K562 (cell line): ENCODE data around the gene HCAR1. TPM values are rescaled to one million over a fixed set of nuclear protein-coding genes. Genes with fewer than 3 reads are reported as not detected.

ENCODE experiments used
- ARID3B ChIP-seq: fragments of 250-450 bp; sonication (Bioruptor Pico); IDR thresholded peaks from 2 replicates; pipeline ENCODE4 v1.4.0; 2020; ENCODE audit warnings: borderline replicate concordance
- BRD4 ChIP-seq: fragments of 200-600 bp; sonication (generic); IDR thresholded peaks from 2 replicates; pipeline ENCODE4 v1.6.1; 2017; ENCODE audit warnings: inconsistent platforms
- CREBBP ChIP-seq: IDR thresholded peaks from one replicate; pipeline ENCODE4 v1.6.1; 2012; ENCODE audit warnings: low read depth, mild to moderate bottlenecking, control low read depth, inconsistent platforms, low read length
- JUNB ChIP-seq: fragments of 450-650 bp; formaldehyde crosslinking; conservative IDR thresholded peaks from 2 replicates; pipeline ENCODE4 v1.4.0; 2020; ENCODE audit warnings: mild to moderate bottlenecking
- MAFG ChIP-seq: fragments of 450-650 bp; conservative IDR thresholded peaks from 2 replicates; pipeline ENCODE4 v1.6.1; 2016; ENCODE audit warnings: missing genetic modification characterization, missing compliant biosample characterization
- NCOA4 ChIP-seq: fragments of 450-650 bp; IDR thresholded peaks from 2 replicates; pipeline ENCODE4 v1.6.1; 2018; ENCODE audit warnings: mild to moderate bottlenecking; ENCODE audit not compliant: partially characterized antibody
- NONO ChIP-seq, 2 experiments: fragments of 200-400 bp in 1 of 2; fragments of 450-650 bp in 1 of 2; formaldehyde crosslinking in 1 of 2; IDR thresholded peaks; 2 replicates each; pipeline ENCODE4 v1.6.1; 2017; ENCODE audit warnings: low read depth in 2 of 2, mild to moderate bottlenecking in 2 of 2, moderate library complexity in 2 of 2, low read length in 1 of 2
- PRDM10 ChIP-seq: fragments of 450-650 bp; IDR thresholded peaks from 2 replicates; pipeline ENCODE4 v1.6.1; 2018; ENCODE audit not compliant: partially characterized antibody
- RHOXF2B ChIP-seq: fragments of 250-450 bp; sonication (Bioruptor Pico); conservative IDR thresholded peaks from 2 replicates; pipeline ENCODE4 v1.5.1; 2021
- RUNX1 ChIP-seq: sonication (generic); IDR thresholded peaks from 2 replicates; pipeline ENCODE4 v1.6.1; 2016; ENCODE audit warnings: antibody characterized with exemption, low read depth
- SMAD4 ChIP-seq: fragments of 250-450 bp; sonication (Bioruptor Pico); conservative IDR thresholded peaks from 2 replicates; pipeline ENCODE4 v1.8.0; 2021; ENCODE audit warnings: inconsistent platforms, mild to moderate bottlenecking, moderate library complexity
- SNRNP70 ChIP-seq: fragments of 200-400 bp; formaldehyde crosslinking; optimal IDR thresholded peaks from 2 replicates; pipeline ENCODE3; 2017; ENCODE audit warnings: low read depth, low read length
- TCF15 ChIP-seq: fragments of 250-450 bp; sonication (Bioruptor Pico); IDR thresholded peaks from 2 replicates; pipeline ENCODE4 v1.8.0; 2022; ENCODE audit warnings: moderate library complexity, mild to moderate bottlenecking, inconsistent platforms
- THRA ChIP-seq: fragments of 450-650 bp; IDR thresholded peaks from 2 replicates; pipeline ENCODE4 v1.6.1; 2017; ENCODE audit warnings: mild to moderate bottlenecking, moderate library complexity
- ZKSCAN3 ChIP-seq: fragments of 250-450 bp; sonication (Bioruptor Pico); IDR thresholded peaks from 2 replicates; pipeline ENCODE4 v1.4.0; 2020
- ZNF518B ChIP-seq: fragments of 250-450 bp; sonication (Bioruptor Pico); IDR thresholded peaks from 2 replicates; pipeline ENCODE4 v1.5.0; 2021; ENCODE audit warnings: mild to moderate bottlenecking, moderate library complexity
- polyA plus RNA-seq, 8 experiments: library from polyadenylated mRNA; depleted of rRNA in 4 of 8; stranded (reverse) in 5 of 8; unstranded in 3 of 8; fragments of >200 nt; fragmentation: Nextera tagmentation in 2 of 8; fragmentation: Illumina TruSeq in 1 of 8; extraction: Ambion mirVana in 2 of 8; extraction: Trizol in 1 of 8; gene quantifications; 2 replicates each; pipeline versions ENCODE4 v1.2.1 to v1.2.3, GENCODE V29; 2011 to 2014; ENCODE audit warnings: inconsistent platforms in 1 of 8, missing spikeins in 1 of 8
- total RNA-seq, 7 experiments: library from RNA; depleted of rRNA in 6 of 7; stranded (reverse); fragments of >200 nt in 6 of 7; fragmentation: Illumina TruSeq in 2 of 7; extraction: Trizol in 2 of 7; gene quantifications; 2 replicates each; pipeline versions ENCODE4 v1.2.1 to v1.2.3, GENCODE V29; 2011 to 2021; ENCODE audit warnings: low replicate concordance in 1 of 7

HCAR1 gene
- total and polyA plus RNA-seq, 9 of the 15 experiments (the other 6 are each of a cell fraction or from before 2014, with no cell fraction given), result not detected

- TF ChIP-seq TCF15 (CRISPR knock-in tag) (no peak), THRA (no peak), SMAD4 (peak; percentile 86), ARID3B (no peak), MAFG (tag) (peak; percentile 63), BRD4 (no peak), RHOXF2B (no peak), RUNX1 (no peak), JUNB (CRISPR knock-in tag) (no peak), PRDM10 (peak; percentile 49), ZKSCAN3 (CRISPR knock-in tag) (no peak), ZNF518B (CRISPR knock-in tag) (no peak), NCOA4 (no peak), SNRNP70 (no peak), CREBBP (no peak), NONO (IDR thresholded peaks at IDR 0.05; ENCODE audit: low read depth in 2 of 2, low read length in 1 of 2) (peak in 1 of 2 experiments; percentile 65; a peak in 1 of 4 replicates)
Observed at GRCh38 chr12:122752464-122753318, 22.0 kb upstream of the HCAR1 start, which contains the start of gene DENR (continued).
